Thymus (tissue), 11 donors: ENCODE data around the gene PNO1. TPM values are rescaled to one million over a fixed set of nuclear protein-coding genes. Genes with fewer than 3 reads are reported as not detected.

Source experiments
- DNase-seq, 9 donors: peaks; one replicate each; pipeline ENCODE4 v3.0.0-alpha.2; 2013; ENCODE audit warnings: low spot score in 9 of 9, low read depth in 6 of 9, missing footprints in 1 of 9
- H3K27ac ChIP-seq, 2 donors: one replicate each; pipeline ENCODE4 v1.5.1; 2013; ENCODE audit warnings: control low read depth in 1 of 2, low read depth in 1 of 2, low read length in 1 of 2, mild to moderate bottlenecking in 1 of 2, moderate library complexity in 1 of 2
- H3K27me3 ChIP-seq, 2 donors: one replicate each; pipeline ENCODE4 v1.5.1; 2013; ENCODE audit warnings: low read length in 1 of 2; ENCODE audit not compliant: control insufficient read depth in 2 of 2, insufficient read depth in 1 of 2
- H3K36me3 ChIP-seq, 2 donors: one replicate each; pipeline ENCODE4 v1.5.1; 2013; ENCODE audit warnings: low read length in 1 of 2, mild to moderate bottlenecking in 1 of 2, moderate library complexity in 1 of 2; ENCODE audit not compliant: control insufficient read depth in 2 of 2, insufficient read depth in 2 of 2
- H3K4me1 ChIP-seq, 2 donors: one replicate each; pipeline ENCODE4 v1.5.1; 2013; ENCODE audit warnings: low read length in 2 of 2; ENCODE audit not compliant: control insufficient read depth in 2 of 2, insufficient read depth in 2 of 2
- H3K4me3 ChIP-seq, 2 donors: one replicate each; pipeline ENCODE4 v1.5.1; 2013; ENCODE audit warnings: low read length in 2 of 2, control low read depth in 1 of 2, mild to moderate bottlenecking in 1 of 2
- H3K9me3 ChIP-seq, 2 donors: one replicate each; pipeline ENCODE4 v1.5.1; 2013; ENCODE audit warnings: low read length in 1 of 2, mild to moderate bottlenecking in 1 of 2; ENCODE audit not compliant: control insufficient read depth in 2 of 2, insufficient read depth in 1 of 2
- WGBS: extraction: QIAGEN DNeasy Blood & Tissue Kit; methylation state at CpG from one replicate; pipeline ENCODE4 v1.1.7; 2013; 5-methylcytosine and 5-hydroxymethylcytosine counted together
- polyA plus RNA-seq: library from polyadenylated mRNA; stranded (reverse); fragments of 200-250 nt; gene quantifications from one replicate; pipeline ENCODE4 v1.2.3, GENCODE V29; 2013
- total RNA-seq: library from RNA; stranded (reverse); fragments of 120-200 nt; gene quantifications from one replicate; pipeline ENCODE4 v1.2.4, GENCODE V29; 2013
- donor health status: healthy.

PNO1 gene
- total and polyA plus RNA-seq, 2 donors, result 12.2 to 13.9 TPM

- Histone ChIP-seq H3K27me3 (no peaks in the 10 kb centered on the region), H3K36me3 (peaks cover 10 to 52% of the 10 kb centered on the region in 2 donors), H3K4me1 (no peaks in the 10 kb centered on the region), H3K4me3 (no peak overlapping the region), H3K27ac (no peak overlapping the region), H3K9me3 (no peaks in the 10 kb centered on the region)
- WGBS, result 98% methylated on average over 1 of the region's 1 CpG
- DNase-seq, result no peak
Measured at GRCh38 chr2:68182902-68183301, 25.2 kb downstream of the PNO1 start.

GRCh38 chr2:68185541-68186164 lies 28.0 kb downstream of the PNO1 start:
- Histone ChIP-seq H3K9me3 (no peaks in the 10 kb centered on the region), H3K27ac (no peak overlapping the region), H3K4me3 (no peak overlapping the region), H3K4me1 (no peaks in the 10 kb centered on the region), H3K27me3 (no peaks in the 10 kb centered on the region), H3K36me3 (peaks cover 10 to 36% of the 10 kb centered on the region in 2 donors)
- peak in 4 of 9 donors; percentile 15 to 56 (median 35) for DNase-seq
- 65% methylated on average over 5 of the region's 5 CpGs for WGBS

- Histone ChIP-seq H3K27me3 (no peaks in the 10 kb centered on the region), H3K9me3 (no peaks in the 10 kb centered on the region), H3K27ac (no peak overlapping the region), H3K4me3 (no peak overlapping the region), H3K4me1 (no peaks in the 10 kb centered on the region), H3K36me3 (peaks cover 7 to 32% of the 10 kb centered on the region in 2 donors)
- no peak for DNase-seq
- 76% methylated on average over 1 of the region's 1 CpG for WGBS
Measured at GRCh38 chr2:68187329-68187728, 29.6 kb downstream of the PNO1 start.

GRCh38 chr2:68188831-68189230 lies 31.1 kb downstream of the PNO1 start:
- WGBS, result 79% methylated on average over 5 of the region's 5 CpGs
- Histone ChIP-seq H3K4me1 (no peaks in the 10 kb centered on the region), H3K27ac (no peak overlapping the region), H3K4me3 (no peak overlapping the region), H3K9me3 (no peaks in the 10 kb centered on the region), H3K36me3 (peaks cover 4 to 22% of the 10 kb centered on the region in 2 donors), H3K27me3 (no peaks in the 10 kb centered on the region)
- no peak for DNase-seq

GRCh38 chr2:68189991-68190784 lies 32.5 kb downstream of the PNO1 start:
- Histone ChIP-seq H3K27ac (no peak overlapping the region), H3K9me3 (no peaks in the 10 kb centered on the region), H3K27me3 (no peaks in the 10 kb centered on the region), H3K4me1 (no peaks in the 10 kb centered on the region), H3K4me3 (no peak overlapping the region), H3K36me3 (peaks cover 0 to 12% of the 10 kb centered on the region in 2 donors)
- no peak for DNase-seq
- 97% methylated on average over 15 of the region's 15 CpGs for WGBS

GRCh38 chr2:68190991-68191731 lies 33.5 kb downstream of the PNO1 start:
- Histone ChIP-seq H3K9me3 (no peaks in the 10 kb centered on the region), H3K36me3 (peaks cover 0 to 7% of the 10 kb centered on the region in 2 donors), H3K27ac (no peak overlapping the region), H3K27me3 (no peaks in the 10 kb centered on the region), H3K4me3 (no peak overlapping the region), H3K4me1 (no peaks in the 10 kb centered on the region)
- WGBS, result 95% methylated on average over 3 of the region's 3 CpGs
- no peak for DNase-seq

GRCh38 chr2:68193144-68193543 lies 35.5 kb downstream of the PNO1 start:
- no peaks in the 10 kb centered on the region for H3K4me1 ChIP-seq
- no peaks in the 10 kb centered on the region for H3K9me3 ChIP-seq
- 98% methylated on average over 3 of the region's 3 CpGs for WGBS
- H3K27ac ChIP-seq, result no peak overlapping the region
- DNase-seq, result no peak
- no peak overlapping the region for H3K4me3 ChIP-seq
- no peaks in the 10 kb centered on the region for H3K36me3 ChIP-seq
- no peaks in the 10 kb centered on the region for H3K27me3 ChIP-seq

- H3K9me3 ChIP-seq, result no peaks in the 10 kb centered on the region
- no peak overlapping the region for H3K27ac ChIP-seq
- no peak for DNase-seq
- WGBS, result 99% methylated on average over 4 of the region's 4 CpGs
- H3K4me1 ChIP-seq, result no peaks in the 10 kb centered on the region
- no peaks in the 10 kb centered on the region for H3K36me3 ChIP-seq
- no peak overlapping the region for H3K4me3 ChIP-seq
- H3K27me3 ChIP-seq, result no peaks in the 10 kb centered on the region
Measured at GRCh38 chr2:68193787-68194372, 36.2 kb downstream of the PNO1 start.

- H3K27ac ChIP-seq, result no peak overlapping the region
- no peak for DNase-seq
- no peaks in the 10 kb centered on the region for H3K4me1 ChIP-seq
- H3K36me3 ChIP-seq, result no peaks in the 10 kb centered on the region
- no peak overlapping the region for H3K4me3 ChIP-seq
- no peaks in the 10 kb centered on the region for H3K27me3 ChIP-seq
- no peaks in the 10 kb centered on the region for H3K9me3 ChIP-seq
Measured at GRCh38 chr2:68195096-68195495, 37.4 kb downstream of the PNO1 start.
